Gastroesophageal sphincter (tissue), 3 donors: ENCODE data around the gene ZNF562.
A peak's percentile ranks its signal among the peaks of the same experiment; 100 is the strongest.

Source experiments
- POLR2A ChIP-seq, 2 donors: fragments of 450-650 bp; IDR thresholded peaks; one replicate each; pipeline ENCODE4 v1.6.1; 2017; ENCODE audit warnings: antibody characterized with exemption in 2 of 2, mild to moderate bottlenecking in 2 of 2, moderate library complexity in 1 of 2
- TF ChIP-seq, protein P1 (sequence below), 4 experiments: fragments of 200-600 bp in 2 of 4; fragments of 450-650 bp in 2 of 4; sonication (generic) in 1 of 4; IDR thresholded peaks; one replicate each; pipeline ENCODE4 v1.5.1; 2017 to 2019; ENCODE audit warnings: antibody characterized with exemption in 4 of 4, mild to moderate bottlenecking in 2 of 4, moderate library complexity in 2 of 4

GRCh38 chr19:9674663-9675357 is at the start of gene ZNF562:
- TF ChIP-seq, protein P1, sequence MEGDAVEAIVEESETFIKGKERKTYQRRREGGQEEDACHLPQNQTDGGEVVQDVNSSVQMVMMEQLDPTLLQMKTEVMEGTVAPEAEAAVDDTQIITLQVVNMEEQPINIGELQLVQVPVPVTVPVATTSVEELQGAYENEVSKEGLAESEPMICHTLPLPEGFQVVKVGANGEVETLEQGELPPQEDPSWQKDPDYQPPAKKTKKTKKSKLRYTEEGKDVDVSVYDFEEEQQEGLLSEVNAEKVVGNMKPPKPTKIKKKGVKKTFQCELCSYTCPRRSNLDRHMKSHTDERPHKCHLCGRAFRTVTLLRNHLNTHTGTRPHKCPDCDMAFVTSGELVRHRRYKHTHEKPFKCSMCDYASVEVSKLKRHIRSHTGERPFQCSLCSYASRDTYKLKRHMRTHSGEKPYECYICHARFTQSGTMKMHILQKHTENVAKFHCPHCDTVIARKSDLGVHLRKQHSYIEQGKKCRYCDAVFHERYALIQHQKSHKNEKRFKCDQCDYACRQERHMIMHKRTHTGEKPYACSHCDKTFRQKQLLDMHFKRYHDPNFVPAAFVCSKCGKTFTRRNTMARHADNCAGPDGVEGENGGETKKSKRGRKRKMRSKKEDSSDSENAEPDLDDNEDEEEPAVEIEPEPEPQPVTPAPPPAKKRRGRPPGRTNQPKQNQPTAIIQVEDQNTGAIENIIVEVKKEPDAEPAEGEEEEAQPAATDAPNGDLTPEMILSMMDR (IDR thresholded peaks at IDR 0.05): peak in 1 of 4 experiments; percentile 13
- TF ChIP-seq POLR2A (IDR thresholded peaks at IDR 0.05): peak; percentile 32 to 35
